Measurements from ENCODE around the gene KLF15. TPM values are rescaled to one million over a fixed set of nuclear protein-coding genes. Genes with fewer than 3 reads are reported as not detected.

Gene KLF15
- total and polyA plus RNA-seq, 5 donors from 2014 or later, result not detected

- no peaks in the 10 kb centered on the region for H3K27me3 ChIP-seq (ENCODE audit: control insufficient read depth, insufficient read depth, low read length)
- no peak overlapping the region for H3K27ac ChIP-seq (ENCODE audit: insufficient read depth, low read length, poor library complexity, severe bottlenecking)
- Mint-ChIP-seq H3K4me3 (no peak overlapping the region), H3K27me3 (no peaks in the 10 kb centered on the region), H3K27ac (no peak overlapping the region), H3K9me3 (no peaks in the 10 kb centered on the region), H3K4me1 (no peaks in the 10 kb centered on the region), H3K36me3 (no peaks in the 10 kb centered on the region)
- no peaks in the 10 kb centered on the region for H3K36me3 ChIP-seq (ENCODE audit: control insufficient read depth, insufficient read depth, low read length)
- DNase-seq (no peak), ATAC-seq (ENCODE audit: low read depth in 2 of 2) (no peak)
- no peaks in the 10 kb centered on the region for H3K4me1 ChIP-seq (ENCODE audit: control insufficient read depth, insufficient read depth, low read length, poor library complexity, severe bottlenecking)
- H3K4me3 ChIP-seq (ENCODE audit: low read depth, low read length), result no peak overlapping the region
- H3K9me3 ChIP-seq (ENCODE audit: control insufficient read depth in 2 of 2, low read length in 2 of 2), result no peaks in the 10 kb centered on the region
Observed at GRCh38 chr3:126312341-126312740, 44.9 kb downstream of the KLF15 start.

GRCh38 chr3:126311338-126311978 lies 45.8 kb downstream of the KLF15 start:
- no peaks in the 10 kb centered on the region for H3K4me1 ChIP-seq (ENCODE audit: control insufficient read depth, insufficient read depth, low read length, poor library complexity, severe bottlenecking)
- H3K9me3 ChIP-seq (ENCODE audit: control insufficient read depth in 2 of 2, low read length in 2 of 2), result no peaks in the 10 kb centered on the region
- Mint-ChIP-seq H3K4me1 (no peaks in the 10 kb centered on the region), H3K9me3 (no peaks in the 10 kb centered on the region), H3K36me3 (no peaks in the 10 kb centered on the region), H3K4me3 (no peak overlapping the region), H3K27ac (no peak overlapping the region), H3K27me3 (no peaks in the 10 kb centered on the region)
- ATAC-seq (ENCODE audit: low read depth in 2 of 2), result no peak
- no peak for DNase-seq
- no peak overlapping the region for H3K27ac ChIP-seq (ENCODE audit: insufficient read depth, low read length, poor library complexity, severe bottlenecking)
- H3K36me3 ChIP-seq (ENCODE audit: control insufficient read depth, insufficient read depth, low read length), result no peaks in the 10 kb centered on the region
- H3K27me3 ChIP-seq (ENCODE audit: control insufficient read depth, insufficient read depth, low read length), result no peaks in the 10 kb centered on the region
- no peak overlapping the region for H3K4me3 ChIP-seq (ENCODE audit: low read depth, low read length)

- Histone ChIP-seq H3K36me3 (ENCODE audit: control insufficient read depth, insufficient read depth, low read length) (no peaks in the 10 kb centered on the region), H3K4me1 (ENCODE audit: control insufficient read depth, insufficient read depth, low read length, poor library complexity, severe bottlenecking) (no peaks in the 10 kb centered on the region), H3K27me3 (ENCODE audit: control insufficient read depth, insufficient read depth, low read length) (no peaks in the 10 kb centered on the region), H3K27ac (ENCODE audit: insufficient read depth, low read length, poor library complexity, severe bottlenecking) (no peak overlapping the region), H3K9me3 (ENCODE audit: control insufficient read depth in 2 of 2, low read length in 2 of 2) (no peaks in the 10 kb centered on the region), H3K4me3 (ENCODE audit: low read depth, low read length) (no peak overlapping the region)
- Mint-ChIP-seq H3K27me3 (no peaks in the 10 kb centered on the region), H3K27ac (no peak overlapping the region), H3K4me3 (no peak overlapping the region), H3K4me1 (no peaks in the 10 kb centered on the region), H3K9me3 (no peaks in the 10 kb centered on the region), H3K36me3 (no peaks in the 10 kb centered on the region)
- DNase-seq, result no peak
- no peak for ATAC-seq (ENCODE audit: low read depth in 2 of 2)
Observed at GRCh38 chr3:126310816-126311215, 46.4 kb downstream of the KLF15 start.

- Histone ChIP-seq H3K9me3 (ENCODE audit: control insufficient read depth in 2 of 2, low read length in 2 of 2) (no peaks in the 10 kb centered on the region), H3K4me3 (ENCODE audit: low read depth, low read length) (no peak overlapping the region), H3K27me3 (ENCODE audit: control insufficient read depth, insufficient read depth, low read length) (no peaks in the 10 kb centered on the region), H3K36me3 (ENCODE audit: control insufficient read depth, insufficient read depth, low read length) (no peaks in the 10 kb centered on the region), H3K4me1 (ENCODE audit: control insufficient read depth, insufficient read depth, low read length, poor library complexity, severe bottlenecking) (no peaks in the 10 kb centered on the region), H3K27ac (ENCODE audit: insufficient read depth, low read length, poor library complexity, severe bottlenecking) (no peak overlapping the region)
- DNase-seq (no peak), ATAC-seq (ENCODE audit: low read depth in 2 of 2) (no peak)
- no peak overlapping the region for H3K4me3 Mint-ChIP-seq
- no peaks in the 10 kb centered on the region for H3K36me3 Mint-ChIP-seq
- peak overlapping the region in 1 of 3 donors; percentile 20 for H3K27ac Mint-ChIP-seq
- no peaks in the 10 kb centered on the region for H3K4me1 Mint-ChIP-seq
- no peaks in the 10 kb centered on the region for H3K27me3 Mint-ChIP-seq
- H3K9me3 Mint-ChIP-seq, result no peaks in the 10 kb centered on the region
Observed at GRCh38 chr3:126309861-126310655, 47.1 kb downstream of the KLF15 start.

GRCh38 chr3:126309165-126309564 lies 48.0 kb downstream of the KLF15 start:
- DNase-seq (no peak), ATAC-seq (ENCODE audit: low read depth in 2 of 2) (no peak)
- no peaks in the 10 kb centered on the region for H3K4me1 ChIP-seq (ENCODE audit: control insufficient read depth, insufficient read depth, low read length, poor library complexity, severe bottlenecking)
- H3K4me3 ChIP-seq (ENCODE audit: low read depth, low read length), result no peak overlapping the region
- Mint-ChIP-seq H3K27me3 (no peaks in the 10 kb centered on the region), H3K4me1 (no peaks in the 10 kb centered on the region), H3K36me3 (no peaks in the 10 kb centered on the region), H3K4me3 (no peak overlapping the region), H3K9me3 (peaks cover 0 to 4% (median 2%) of the 10 kb centered on the region in 7 donors), H3K27ac (no peak overlapping the region)
- no peaks in the 10 kb centered on the region for H3K27me3 ChIP-seq (ENCODE audit: control insufficient read depth, insufficient read depth, low read length)
- H3K9me3 ChIP-seq (ENCODE audit: control insufficient read depth in 2 of 2, low read length in 2 of 2), result peaks cover 0 to under 1% of the 10 kb centered on the region in 2 experiments
- H3K27ac ChIP-seq (ENCODE audit: insufficient read depth, low read length, poor library complexity, severe bottlenecking), result no peak overlapping the region
- H3K36me3 ChIP-seq (ENCODE audit: control insufficient read depth, insufficient read depth, low read length), result no peaks in the 10 kb centered on the region

- H3K9me3 ChIP-seq (ENCODE audit: control insufficient read depth in 2 of 2, low read length in 2 of 2), result peaks cover 0 to 6% of the 10 kb centered on the region in 2 experiments
- Mint-ChIP-seq H3K4me3 (no peak overlapping the region), H3K4me1 (no peaks in the 10 kb centered on the region), H3K36me3 (no peaks in the 10 kb centered on the region), H3K9me3 (peaks cover 0 to 10% (median 4%) of the 10 kb centered on the region in 7 donors), H3K27ac (no peak overlapping the region), H3K27me3 (peaks cover 1% of the 10 kb centered on the region)
- no peaks in the 10 kb centered on the region for H3K27me3 ChIP-seq (ENCODE audit: control insufficient read depth, insufficient read depth, low read length)
- DNase-seq, result no peak
- no peak overlapping the region for H3K4me3 ChIP-seq (ENCODE audit: low read depth, low read length)
- H3K36me3 ChIP-seq (ENCODE audit: control insufficient read depth, insufficient read depth, low read length), result no peaks in the 10 kb centered on the region
- H3K4me1 ChIP-seq (ENCODE audit: control insufficient read depth, insufficient read depth, low read length, poor library complexity, severe bottlenecking), result no peaks in the 10 kb centered on the region
- no peak for ATAC-seq (ENCODE audit: low read depth in 2 of 2)
- H3K27ac ChIP-seq (ENCODE audit: insufficient read depth, low read length, poor library complexity, severe bottlenecking), result no peak overlapping the region
Observed at GRCh38 chr3:126308394-126309125, 48.6 kb downstream of the KLF15 start.

- Mint-ChIP-seq H3K4me3 (no peak overlapping the region), H3K27ac (peak overlapping the region in 1 of 3 donors; percentile 80), H3K9me3 (peaks cover 0 to 18% (median 6%) of the 10 kb centered on the region in 7 donors), H3K4me1 (no peaks in the 10 kb centered on the region), H3K36me3 (no peaks in the 10 kb centered on the region), H3K27me3 (peaks cover 6% of the 10 kb centered on the region)
- H3K27me3 ChIP-seq (ENCODE audit: control insufficient read depth, insufficient read depth, low read length), result no peaks in the 10 kb centered on the region
- no peak overlapping the region for H3K4me3 ChIP-seq (ENCODE audit: low read depth, low read length)
- DNase-seq, result no peak
- H3K9me3 ChIP-seq (ENCODE audit: control insufficient read depth in 2 of 2, low read length in 2 of 2), result peaks cover 0 to 13% of the 10 kb centered on the region in 2 experiments
- no peaks in the 10 kb centered on the region for H3K36me3 ChIP-seq (ENCODE audit: control insufficient read depth, insufficient read depth, low read length)
- no peaks in the 10 kb centered on the region for H3K4me1 ChIP-seq (ENCODE audit: control insufficient read depth, insufficient read depth, low read length, poor library complexity, severe bottlenecking)
- H3K27ac ChIP-seq (ENCODE audit: insufficient read depth, low read length, poor library complexity, severe bottlenecking), result no peak overlapping the region
- ATAC-seq (ENCODE audit: low read depth in 2 of 2), result no peak
Observed at GRCh38 chr3:126307591-126308393, 49.4 kb downstream of the KLF15 start.

Measured in CD4-positive, CD25-positive, alpha-beta regulatory T cell (primary cell).